OCI-LY1 (cell line): Measurements from ENCODE around the gene SMIM3.
"Not testable (repeated sequence)": the region's sequence is repeated elsewhere in the genome, so short reads cannot be mapped to it uniquely, and the experiment has no call there.

Experiments used
- H2AFZ ChIP-seq: fragments of 200-600 bp; sonication (generic), shearing (Covaris generic); 2 replicates; pipeline ENCODE4 v1.6.0; 2014; ENCODE audit warnings: antibody characterized with exemption, mild to moderate bottlenecking, low read length
- H3F3A ChIP-seq: fragments of 200-600 bp; sonication (generic), shearing (Covaris generic); 2 replicates; pipeline ENCODE4 v1.6.0; 2014; ENCODE audit warnings: mild to moderate bottlenecking, antibody characterized with exemption, low read length, moderate library complexity; ENCODE audit not compliant: insufficient read depth
- H3K27ac ChIP-seq: fragments of 200-600 bp; sonication (generic); 2 replicates; pipeline ENCODE4 v1.5.1; 2014; ENCODE audit warnings: low read length, mixed run types, mild to moderate bottlenecking, low read depth; ENCODE audit not compliant: poor library complexity, severe bottlenecking
- H3K27me3 ChIP-seq: fragments of 200-600 bp; sonication (generic); 2 replicates; pipeline ENCODE4 v1.6.0; 2014; ENCODE audit warnings: antibody characterized with exemption, mild to moderate bottlenecking, low read length, moderate library complexity; ENCODE audit not compliant: insufficient read depth
- H3K36me3 ChIP-seq: fragments of 200-600 bp; sonication (generic); 2 replicates; pipeline ENCODE4 v1.6.1; 2014; ENCODE audit warnings: mild to moderate bottlenecking, antibody characterized with exemption, low read length, moderate library complexity, mixed read lengths; ENCODE audit not compliant: insufficient read depth
- H3K4me1 ChIP-seq: fragments of 200-600 bp; sonication (generic); 2 replicates; pipeline ENCODE4 v1.5.1; 2014; ENCODE audit warnings: mild to moderate bottlenecking, low read length, moderate library complexity; ENCODE audit not compliant: insufficient read depth, severe bottlenecking
- H3K4me2 ChIP-seq: fragments of 200-600 bp; sonication (generic), shearing (Covaris generic); 2 replicates; pipeline ENCODE4 v1.6.1; 2014; ENCODE audit warnings: low read length
- H3K4me3 ChIP-seq: fragments of 200-600 bp; sonication (generic); 2 replicates; pipeline ENCODE4 v1.5.1; 2014; ENCODE audit warnings: low read length, low read depth, mild to moderate bottlenecking, mixed read lengths; ENCODE audit not compliant: poor library complexity, severe bottlenecking
- H3K79me2 ChIP-seq: fragments of 200-600 bp; shearing (Covaris generic); 2 replicates; pipeline ENCODE4 v1.6.1; 2016; ENCODE audit warnings: mixed run types, low read length, mixed read lengths; ENCODE audit not compliant: insufficient read depth
- H3K9ac ChIP-seq: fragments of 200-600 bp; sonication (generic), shearing (Covaris generic); 2 replicates; pipeline ENCODE4 v1.6.1; 2014; ENCODE audit warnings: mild to moderate bottlenecking, low read length, mixed read lengths
- H3K9me2 ChIP-seq: fragments of 200-600 bp; sonication (generic), shearing (Covaris generic); 2 replicates; pipeline ENCODE4 v1.6.1; 2014; ENCODE audit warnings: low read depth, mild to moderate bottlenecking, low read length, mixed read lengths
- H3K9me3 ChIP-seq: fragments of 200-600 bp; shearing (Covaris generic); 2 replicates; pipeline ENCODE4 v1.6.1; 2014; ENCODE audit warnings: low read length, mixed read lengths
- H4K20me1 ChIP-seq: fragments of 200-600 bp; sonication (generic), shearing (Covaris generic); 2 replicates; pipeline ENCODE4 v1.6.0; 2016; ENCODE audit warnings: mild to moderate bottlenecking, low read length; ENCODE audit not compliant: insufficient read depth
- EZH2 ChIP-seq: fragments of 200-600 bp; sonication (generic), shearing (Covaris generic); IDR thresholded peaks from 2 replicates; pipeline ENCODE4 v1.8.0; 2017; ENCODE audit warnings: borderline replicate concordance, mixed run types, mild to moderate bottlenecking, antibody characterized with exemption, low read length, moderate library complexity, mixed read lengths
- TF ChIP-seq, protein P1 (sequence below): fragments of 200-600 bp; sonication (generic), shearing (Covaris generic); IDR thresholded peaks from 2 replicates; pipeline ENCODE4 v1.5.1; 2017; ENCODE audit warnings: mild to moderate bottlenecking, antibody characterized with exemption, low read length, moderate library complexity, mixed read lengths

SMIM3 gene

DNA sequence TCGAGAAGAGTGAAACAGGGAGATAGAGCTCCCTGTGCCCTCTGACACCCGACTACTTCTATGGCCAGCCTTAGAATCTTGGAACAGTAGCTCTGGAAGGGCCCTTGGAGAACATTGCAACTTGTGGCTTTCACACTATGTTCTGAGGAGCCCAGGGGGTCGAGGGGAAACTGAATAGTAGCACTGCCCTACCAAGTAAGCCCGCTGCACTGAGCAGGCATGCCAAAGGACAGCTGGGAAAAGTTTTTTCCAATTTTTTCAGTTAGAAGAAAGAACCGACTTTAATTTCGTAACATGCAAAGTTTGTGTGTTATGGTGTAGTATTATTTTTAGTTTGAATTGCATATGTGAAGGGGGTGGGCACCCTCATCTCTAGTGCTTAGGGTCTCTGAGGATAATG, 10.9 kb downstream of the SMIM3 start:
- Histone ChIP-seq H3K4me2 (no peak overlapping the region), H3K4me1 (no peaks in the 10 kb centered on the region), H4K20me1 (no peaks in the 10 kb centered on the region), H3K4me3 (no peak overlapping the region), H3F3A (no peaks in the 10 kb centered on the region), H3K79me2 (no peaks in the 10 kb centered on the region), H3K9me2 (no peaks in the 10 kb centered on the region), H3K9ac (no peak overlapping the region), H3K36me3 (no peaks in the 10 kb centered on the region), H3K27me3 (no peaks in the 10 kb centered on the region), H3K9me3 (no peaks in the 10 kb centered on the region), H2AFZ (no peak overlapping the region), H3K27ac (no peak overlapping the region)
- TF ChIP-seq, protein P1, sequence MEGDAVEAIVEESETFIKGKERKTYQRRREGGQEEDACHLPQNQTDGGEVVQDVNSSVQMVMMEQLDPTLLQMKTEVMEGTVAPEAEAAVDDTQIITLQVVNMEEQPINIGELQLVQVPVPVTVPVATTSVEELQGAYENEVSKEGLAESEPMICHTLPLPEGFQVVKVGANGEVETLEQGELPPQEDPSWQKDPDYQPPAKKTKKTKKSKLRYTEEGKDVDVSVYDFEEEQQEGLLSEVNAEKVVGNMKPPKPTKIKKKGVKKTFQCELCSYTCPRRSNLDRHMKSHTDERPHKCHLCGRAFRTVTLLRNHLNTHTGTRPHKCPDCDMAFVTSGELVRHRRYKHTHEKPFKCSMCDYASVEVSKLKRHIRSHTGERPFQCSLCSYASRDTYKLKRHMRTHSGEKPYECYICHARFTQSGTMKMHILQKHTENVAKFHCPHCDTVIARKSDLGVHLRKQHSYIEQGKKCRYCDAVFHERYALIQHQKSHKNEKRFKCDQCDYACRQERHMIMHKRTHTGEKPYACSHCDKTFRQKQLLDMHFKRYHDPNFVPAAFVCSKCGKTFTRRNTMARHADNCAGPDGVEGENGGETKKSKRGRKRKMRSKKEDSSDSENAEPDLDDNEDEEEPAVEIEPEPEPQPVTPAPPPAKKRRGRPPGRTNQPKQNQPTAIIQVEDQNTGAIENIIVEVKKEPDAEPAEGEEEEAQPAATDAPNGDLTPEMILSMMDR: no peak
- no peak for TF ChIP-seq EZH2

DNA sequence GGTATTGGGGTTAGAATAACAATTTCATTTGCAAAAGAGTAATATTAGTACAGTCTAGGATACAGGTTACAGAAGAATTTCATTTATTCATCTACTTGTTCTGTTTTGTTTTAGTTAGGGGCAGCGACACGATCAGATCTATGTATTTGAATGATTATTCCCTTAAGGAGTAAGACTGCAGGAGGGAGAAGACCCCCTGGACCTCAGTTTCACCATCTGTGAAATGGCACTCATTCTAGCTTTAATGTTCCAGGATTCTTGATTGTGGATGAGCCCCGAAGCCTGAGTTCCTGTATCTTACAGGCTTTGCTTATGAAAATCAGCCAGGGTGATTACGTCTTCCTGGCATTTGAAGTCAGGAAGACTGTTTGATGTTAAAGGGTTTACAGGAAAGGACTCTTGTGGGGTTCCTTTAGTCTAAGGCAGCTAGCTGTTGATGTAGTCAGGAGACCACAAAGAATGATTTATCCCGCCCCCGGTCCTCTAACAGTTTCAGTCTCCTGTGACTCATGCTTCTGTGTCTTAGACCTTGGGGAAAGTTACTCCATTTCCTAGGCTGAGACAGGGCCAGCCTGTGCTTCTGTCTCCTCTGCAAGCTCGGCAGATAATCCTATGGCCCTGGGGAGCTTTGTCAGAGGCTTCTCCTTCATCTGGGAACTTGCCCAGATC, 11.5 kb downstream of the SMIM3 start:
- H3K36me3 ChIP-seq: no peaks in the 10 kb centered on the region
- H3K9ac ChIP-seq: no peak overlapping the region
- H3K79me2 ChIP-seq: no peaks in the 10 kb centered on the region
- TF ChIP-seq EZH2: no peak
- TF ChIP-seq, protein P1: no peak
- no peak overlapping the region for H3K4me3 ChIP-seq
- no peak overlapping the region for H3K4me2 ChIP-seq
- no peaks in the 10 kb centered on the region for H3K4me1 ChIP-seq
- no peak overlapping the region for H2AFZ ChIP-seq
- no peaks in the 10 kb centered on the region for H3K9me2 ChIP-seq
- H4K20me1 ChIP-seq: no peaks in the 10 kb centered on the region
- no peak overlapping the region for H3K27ac ChIP-seq
- no peaks in the 10 kb centered on the region for H3K27me3 ChIP-seq
- no peaks in the 10 kb centered on the region for H3F3A ChIP-seq
- no peaks in the 10 kb centered on the region for H3K9me3 ChIP-seq

DNA sequence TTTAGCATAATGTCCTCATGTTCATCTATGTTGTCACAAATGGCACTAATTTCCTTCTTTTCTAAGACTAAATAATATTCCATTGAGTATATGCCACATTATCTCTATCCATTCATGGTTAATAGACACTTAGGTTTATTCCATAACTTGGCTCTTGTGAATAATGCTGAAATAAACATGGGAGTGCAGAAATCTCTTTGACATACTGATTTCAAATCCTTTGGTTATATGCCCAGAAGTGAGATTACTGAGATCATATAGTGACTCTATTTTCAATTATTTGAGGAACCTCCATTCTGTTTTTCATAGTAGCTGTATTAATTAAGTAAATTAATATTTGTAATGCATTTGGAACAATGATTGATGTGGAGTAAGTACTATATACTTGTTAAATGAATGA, 13.0 kb downstream of the SMIM3 start:
- no peak overlapping the region for H3K27ac ChIP-seq
- no peak overlapping the region for H3K9ac ChIP-seq
- no peak overlapping the region for H3K4me3 ChIP-seq
- H2AFZ ChIP-seq: no peak overlapping the region
- no peak overlapping the region for H3K4me2 ChIP-seq
- no peaks in the 10 kb centered on the region for H3K9me3 ChIP-seq
- H3K4me1 ChIP-seq: no peaks in the 10 kb centered on the region
- no peaks in the 10 kb centered on the region for H3K36me3 ChIP-seq
- TF ChIP-seq, protein P1: no peak
- no peak for TF ChIP-seq EZH2
- H3K9me2 ChIP-seq: no peaks in the 10 kb centered on the region
- H3K79me2 ChIP-seq: no peaks in the 10 kb centered on the region
- 0 out of 2 replicates have a peak, but pooled peaks cover 3% of the 10 kb centered on the region for H3K27me3 ChIP-seq
- no peaks in the 10 kb centered on the region for H3F3A ChIP-seq
- H4K20me1 ChIP-seq: no peaks in the 10 kb centered on the region

DNA sequence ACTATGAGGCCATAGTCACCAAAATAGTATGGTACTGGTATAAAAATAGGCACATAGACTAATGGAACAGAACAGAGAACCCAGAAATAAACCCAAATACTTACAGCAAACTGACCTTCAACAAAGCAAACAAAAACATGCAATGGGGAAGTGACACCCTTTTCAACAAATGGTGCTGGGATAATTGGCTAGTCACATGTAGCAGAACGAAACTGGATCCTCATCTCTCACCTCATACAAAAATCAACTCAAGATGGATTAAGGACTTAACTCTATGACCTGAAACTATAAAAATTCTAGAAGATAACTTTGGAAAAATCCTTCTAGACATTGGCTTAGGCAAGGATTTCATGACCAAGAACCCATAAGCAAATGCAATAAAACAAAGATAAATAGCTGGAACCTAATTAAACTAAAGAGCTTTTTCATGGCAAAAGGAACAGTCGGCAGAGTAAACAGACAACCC, 14.9 kb downstream of the SMIM3 start:
- H3F3A ChIP-seq, H3K4me2 ChIP-seq, H3K4me3 ChIP-seq, H3K4me1 ChIP-seq, H3K9me2 ChIP-seq, H3K79me2 ChIP-seq, H3K36me3 ChIP-seq, H3K9ac ChIP-seq, H4K20me1 ChIP-seq, H3K27ac ChIP-seq, H3K27me3 ChIP-seq, H2AFZ ChIP-seq, H3K9me3 ChIP-seq: not testable (repeated sequence)
